ENCODE results near the gene ADAMTSL5. TPM values are rescaled to one million over a fixed set of nuclear protein-coding genes. Genes with fewer than 3 reads are reported as not detected.

The ADAMTSL5 gene
- total and polyA plus RNA-seq, 2 of the 8 experiments (the other 6 are each of a cell fraction or from before 2014, with no cell fraction given): 0.82 to 0.99 TPM

GRCh38 chr19:1555487-1556389 lies 42.9 kb upstream of the ADAMTSL5 start:
- Histone ChIP-seq H3K79me2 (ENCODE audit: control insufficient read depth in 1 of 2, insufficient read depth in 2 of 2, low read length in 2 of 2) (peaks cover 0 to 18% of the 10 kb centered on the region in 2 experiments; a peak in 2 of 4 replicates), H2BK120ac (replicated peaks; ENCODE audit: low read depth, low read length) (no peak overlapping the region), H4K5ac (ENCODE audit: insufficient read length, low read depth, low read length) (no peak overlapping the region), H3K36me3 (ENCODE audit: control insufficient read depth in 2 of 4, insufficient read depth in 4 of 4, low read length in 3 of 4) (peaks cover 0 to 16% (median 1%) of the 10 kb centered on the region in 4 experiments; a peak in 4 of 8 replicates), H4K8ac (ENCODE audit: extremely low read depth, insufficient read depth, low read length) (no peak overlapping the region; the same call in 1 of the 2 replicates), H2BK5ac (ENCODE audit: low read depth, low read length) (no peak overlapping the region), H3K14ac (ENCODE audit: insufficient read length) (no peak overlapping the region), H3K79me1 (ENCODE audit: low read depth, low read length) (peaks cover 15% of the 10 kb centered on the region), H3K27ac (ENCODE audit: low read depth, low read length) (no peak overlapping the region), H3K23ac (ENCODE audit: insufficient read length) (no peak overlapping the region), H2AFZ (ENCODE audit: low read length) (no peak overlapping the region), H3K18ac (ENCODE audit: extremely low read depth, low read length) (no peak overlapping the region), H2AK5ac (ENCODE audit: low read depth, low read length) (no peak overlapping the region), H2BK15ac (ENCODE audit: low read length) (no peak overlapping the region), H4K20me1 (replicated peaks in 1 of 2; ENCODE audit: control insufficient read depth in 1 of 2, insufficient read depth in 2 of 2, low read length in 2 of 2) (peaks cover 13 to 30% of the 10 kb centered on the region in 2 experiments), H3K4ac (replicated peaks; ENCODE audit: insufficient read length, low read depth, low read length) (no peak overlapping the region), H3K23me2 (ENCODE audit: low read depth, low read length) (no peaks in the 10 kb centered on the region), H3K4me3 (ENCODE audit: extremely low read depth in 1 of 4, insufficient read depth in 2 of 4, low read depth in 3 of 4, low read length in 4 of 4) (no peak overlapping the region), H3K9me3 (ENCODE audit: insufficient read depth in 2 of 2, low read depth in 1 of 2, low read length in 1 of 2) (no peaks in the 10 kb centered on the region), H3K27me3 (replicated peaks in 1 of 4; ENCODE audit: control insufficient read depth in 3 of 4, extremely low read depth in 1 of 4, insufficient read depth in 3 of 4, low read length in 3 of 4) (no peaks in the 10 kb centered on the region), H3K4me2 (ENCODE audit: insufficient read depth in 1 of 2, low read depth in 2 of 2, low read length in 2 of 2) (no peak overlapping the region), H2BK12ac (ENCODE audit: low read depth, low read length) (no peak overlapping the region), H3K9ac (replicated peaks in 1 of 4; ENCODE audit: extremely low read depth in 1 of 4, low read depth in 3 of 4, low read length in 3 of 4) (no peak overlapping the region), H4K91ac (replicated peaks; ENCODE audit: insufficient read length, low read length) (no peak overlapping the region), H3K56ac (replicated peaks; ENCODE audit: insufficient read length, low read depth, low read length) (no peak overlapping the region), H3K4me1 (replicated peaks in 1 of 4; ENCODE audit: control insufficient read depth in 3 of 4, insufficient read depth in 4 of 4, low read length in 3 of 4) (no peaks in the 10 kb centered on the region; a peak in 1 of 7 replicates), H2BK20ac (ENCODE audit: low read length) (no peak overlapping the region)
- ChIA-PET POLR2A (ENCODE audit: partially characterized antibody) (interaction anchor here (0.6 kb wide), 1 partner anchor 8 kb away, joined by 3 read pairs; no protein-coding TSS in a partner anchor), CTCF (ENCODE audit: partially characterized antibody) (no interaction called here)
- 94% methylated on average over 22 of the region's 121 CpGs; no CpG with 5 or more reads in 1 of the 2 experiments for WGBS, 2 experiments (ENCODE audit: extremely low coverage in 1 of 2, insufficient coverage in 1 of 2, insufficient read length in 1 of 2, insufficient replicate concordance in 2 of 2, low coverage in 1 of 2, low lambda C conversion rate in 2 of 2, missing lambda C conversion rate in 1 of 2)
- FAIRE-seq (no peak), DNase-seq (ENCODE audit: low read depth in 1 of 2, low spot score in 2 of 2) (no peak)
- no peak for TF ChIP-seq CTCF (IDR thresholded peaks at IDR 0.05; ENCODE audit: control extremely low read depth in 1 of 3, insufficient read depth in 1 of 3, low read depth in 1 of 3, low read length in 3 of 3)
- no peak for TF ChIP-seq SIRT6 (IDR thresholded peaks at IDR 0.05; ENCODE audit: low read length)
